ENCODE results near the gene RWDD4.

The RWDD4 gene

GRCh38 chr4:183636923-183637322, 22.1 kb downstream of the RWDD4 start:
- no CpG with 5 or more reads among the region's 5 CpGs for WGBS (ENCODE audit: insufficient coverage)
- POLR2A ChIA-PET: no interaction called here
- CTCF ChIA-PET: interaction anchor here (1.4 kb wide), 1 partner anchor 15 kb away, joined by 3 read pairs; no protein-coding TSS in a partner anchor
- Histone ChIP-seq H3K27me3 (replicated peaks in 2 of 5; ENCODE audit: control insufficient read depth in 4 of 5, insufficient read depth in 5 of 5, low read length in 4 of 5) (no peaks in the 10 kb centered on the region), H3K4me1 (ENCODE audit: control extremely low read depth in 1 of 4, control insufficient read depth in 4 of 4, insufficient read depth in 4 of 4, low read length in 3 of 4) (no peaks in the 10 kb centered on the region), H3K27ac (ENCODE audit: insufficient read depth in 1 of 2, low read depth in 1 of 2, low read length in 2 of 2, poor library complexity in 1 of 2, severe bottlenecking in 2 of 2) (no peak overlapping the region), H3K9me3 (ENCODE audit: control extremely low read depth in 1 of 5, control insufficient read depth in 4 of 5, insufficient read depth in 2 of 5, low read depth in 1 of 5, low read length in 4 of 5) (no peaks in the 10 kb centered on the region), H3K4me3 (ENCODE audit: control insufficient read depth in 1 of 7, extremely low read depth in 1 of 7, insufficient read depth in 4 of 7, low read depth in 2 of 7, low read length in 6 of 7) (no peak overlapping the region), H3K36me3 (ENCODE audit: control insufficient read depth in 4 of 4, insufficient read depth in 4 of 4, low read length in 3 of 4) (peaks cover 0 to 5% (median 0%) of the 10 kb centered on the region in 4 experiments)
- DNase-seq: no peak

DNA sequence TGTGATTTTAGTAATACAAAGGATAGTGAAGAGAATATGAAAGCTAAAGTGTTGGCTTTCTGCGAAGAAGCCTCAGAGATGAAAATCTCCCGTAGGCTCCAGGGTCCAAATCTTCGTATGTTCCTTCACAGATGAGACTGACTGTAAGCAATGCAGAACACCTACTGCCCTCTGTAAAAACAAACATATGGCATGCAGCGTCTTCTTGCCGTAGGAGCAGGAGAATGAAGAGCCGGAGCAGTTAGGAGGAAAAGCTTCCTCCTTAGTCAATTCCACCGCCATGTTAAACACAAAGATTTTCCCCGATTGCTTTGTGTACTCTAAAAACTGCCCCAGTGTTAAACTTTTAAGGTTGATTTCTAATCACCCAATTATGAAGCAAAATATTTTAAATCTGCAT, 22.5 kb downstream of the RWDD4 start:
- Histone ChIP-seq H3K9me3 (ENCODE audit: control extremely low read depth in 1 of 5, control insufficient read depth in 4 of 5, insufficient read depth in 2 of 5, low read depth in 1 of 5, low read length in 4 of 5) (no peaks in the 10 kb centered on the region), H3K27me3 (replicated peaks in 2 of 5; ENCODE audit: control insufficient read depth in 4 of 5, insufficient read depth in 5 of 5, low read length in 4 of 5) (no peaks in the 10 kb centered on the region), H3K4me3 (ENCODE audit: control insufficient read depth in 1 of 7, extremely low read depth in 1 of 7, insufficient read depth in 4 of 7, low read depth in 2 of 7, low read length in 6 of 7) (no peak overlapping the region), H3K4me1 (ENCODE audit: control extremely low read depth in 1 of 4, control insufficient read depth in 4 of 4, insufficient read depth in 4 of 4, low read length in 3 of 4) (no peaks in the 10 kb centered on the region), H3K27ac (ENCODE audit: insufficient read depth in 1 of 2, low read depth in 1 of 2, low read length in 2 of 2, poor library complexity in 1 of 2, severe bottlenecking in 2 of 2) (no peak overlapping the region), H3K36me3 (ENCODE audit: control insufficient read depth in 4 of 4, insufficient read depth in 4 of 4, low read length in 3 of 4) (peaks cover 0 to 5% (median 0%) of the 10 kb centered on the region in 4 experiments)
- DNase-seq: no peak
- ChIA-PET CTCF (interaction anchor here (1.4 kb wide), 1 partner anchor 14 kb away, joined by 3 read pairs; no protein-coding TSS in a partner anchor), POLR2A (interaction anchor here (0.5 kb wide), 1 partner anchor 192 kb away, joined by 3 read pairs; the partner anchor contains the start of gene CDKN2AIP)
- 99% methylated on average over 8 of the region's 8 CpGs for WGBS (ENCODE audit: insufficient coverage)

- Histone ChIP-seq H3K27me3 (replicated peaks in 2 of 5; ENCODE audit: control insufficient read depth in 4 of 5, insufficient read depth in 5 of 5, low read length in 4 of 5) (no peaks in the 10 kb centered on the region), H3K9me3 (ENCODE audit: control extremely low read depth in 1 of 5, control insufficient read depth in 4 of 5, insufficient read depth in 2 of 5, low read depth in 1 of 5, low read length in 4 of 5) (no peaks in the 10 kb centered on the region), H3K27ac (ENCODE audit: insufficient read depth in 1 of 2, low read depth in 1 of 2, low read length in 2 of 2, poor library complexity in 1 of 2, severe bottlenecking in 2 of 2) (no peak overlapping the region), H3K36me3 (ENCODE audit: control insufficient read depth in 4 of 4, insufficient read depth in 4 of 4, low read length in 3 of 4) (peaks cover 0 to 5% (median 0%) of the 10 kb centered on the region in 4 experiments), H3K4me3 (ENCODE audit: control insufficient read depth in 1 of 7, extremely low read depth in 1 of 7, insufficient read depth in 4 of 7, low read depth in 2 of 7, low read length in 6 of 7) (no peak overlapping the region), H3K4me1 (ENCODE audit: control extremely low read depth in 1 of 4, control insufficient read depth in 4 of 4, insufficient read depth in 4 of 4, low read length in 3 of 4) (no peaks in the 10 kb centered on the region)
- POLR2A ChIA-PET: no interaction called here
- WGBS (ENCODE audit: insufficient coverage): 100% methylated on average over 1 of the region's 5 CpGs
- no peak for DNase-seq
- CTCF ChIA-PET: interaction anchor here (0.8 kb wide), 1 partner anchor 14 kb away, joined by 3 read pairs; no protein-coding TSS in a partner anchor
These were observed 23.2 kb downstream of the RWDD4 start for GRCh38 chr4:183635741-183636140.

DNA sequence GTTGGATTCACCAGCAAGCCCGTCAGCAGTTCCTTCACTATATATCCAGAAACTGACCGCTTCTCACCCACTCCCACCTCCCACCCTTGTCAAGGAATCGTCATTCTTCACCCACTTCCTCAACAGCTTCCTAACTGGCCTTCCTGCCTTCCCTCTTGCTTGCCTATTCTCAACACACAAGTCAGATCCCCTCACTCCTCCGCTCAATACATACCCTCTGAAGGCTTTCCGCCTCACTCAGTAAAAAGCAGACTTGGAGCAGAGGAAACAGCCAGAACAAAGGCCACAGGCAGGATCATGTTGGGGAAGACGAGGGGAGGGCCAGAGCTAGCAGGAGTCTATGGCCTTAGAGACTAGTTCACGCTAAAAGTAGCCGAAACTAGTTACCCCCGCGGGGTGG, 23.7 kb downstream of the RWDD4 start:
- H3K9me3 ChIP-seq (ENCODE audit: control extremely low read depth in 1 of 5, control insufficient read depth in 4 of 5, insufficient read depth in 2 of 5, low read depth in 1 of 5, low read length in 4 of 5): no peaks in the 10 kb centered on the region
- no peaks in the 10 kb centered on the region for H3K4me1 ChIP-seq (ENCODE audit: control extremely low read depth in 1 of 4, control insufficient read depth in 4 of 4, insufficient read depth in 4 of 4, low read length in 3 of 4)
- ChIA-PET POLR2A (no interaction called here), CTCF (interaction anchor here (0.8 kb wide), 1 partner anchor 15 kb away, joined by 3 read pairs; no protein-coding TSS in a partner anchor)
- no peak overlapping the region for H3K4me3 ChIP-seq (ENCODE audit: control insufficient read depth in 1 of 7, extremely low read depth in 1 of 7, insufficient read depth in 4 of 7, low read depth in 2 of 7, low read length in 6 of 7)
- 64% methylated on average over 6 of the region's 10 CpGs for WGBS (ENCODE audit: insufficient coverage)
- peaks cover 0 to 5% (median 0%) of the 10 kb centered on the region in 4 experiments for H3K36me3 ChIP-seq (ENCODE audit: control insufficient read depth in 4 of 4, insufficient read depth in 4 of 4, low read length in 3 of 4)
- no peaks in the 10 kb centered on the region for H3K27me3 ChIP-seq (replicated peaks in 2 of 5; ENCODE audit: control insufficient read depth in 4 of 5, insufficient read depth in 5 of 5, low read length in 4 of 5)
- no peak overlapping the region for H3K27ac ChIP-seq (ENCODE audit: insufficient read depth in 1 of 2, low read depth in 1 of 2, low read length in 2 of 2, poor library complexity in 1 of 2, severe bottlenecking in 2 of 2)
- no peak for DNase-seq

- Histone ChIP-seq H3K36me3 (ENCODE audit: control insufficient read depth in 4 of 4, insufficient read depth in 4 of 4, low read length in 3 of 4) (no peaks in the 10 kb centered on the region), H3K4me3 (ENCODE audit: control insufficient read depth in 1 of 7, extremely low read depth in 1 of 7, insufficient read depth in 4 of 7, low read depth in 2 of 7, low read length in 6 of 7) (no peak overlapping the region), H3K4me1 (ENCODE audit: control extremely low read depth in 1 of 4, control insufficient read depth in 4 of 4, insufficient read depth in 4 of 4, low read length in 3 of 4) (no peaks in the 10 kb centered on the region), H3K27me3 (replicated peaks in 2 of 5; ENCODE audit: control insufficient read depth in 4 of 5, insufficient read depth in 5 of 5, low read length in 4 of 5) (no peaks in the 10 kb centered on the region), H3K27ac (ENCODE audit: insufficient read depth in 1 of 2, low read depth in 1 of 2, low read length in 2 of 2, poor library complexity in 1 of 2, severe bottlenecking in 2 of 2) (no peak overlapping the region), H3K9me3 (ENCODE audit: control extremely low read depth in 1 of 5, control insufficient read depth in 4 of 5, insufficient read depth in 2 of 5, low read depth in 1 of 5, low read length in 4 of 5) (no peaks in the 10 kb centered on the region)
- POLR2A ChIA-PET: no interaction called here
- 95% methylated on average over 8 of the region's 11 CpGs for WGBS (ENCODE audit: insufficient coverage)
- CTCF ChIA-PET: interaction anchor here (0.6 kb wide), 1 partner anchor 1031 kb away, joined by 3 read pairs; no protein-coding TSS in a partner anchor
- no peak for DNase-seq
These were observed 25.2 kb downstream of the RWDD4 start for GRCh38 chr4:183633476-183634400.

DNA sequence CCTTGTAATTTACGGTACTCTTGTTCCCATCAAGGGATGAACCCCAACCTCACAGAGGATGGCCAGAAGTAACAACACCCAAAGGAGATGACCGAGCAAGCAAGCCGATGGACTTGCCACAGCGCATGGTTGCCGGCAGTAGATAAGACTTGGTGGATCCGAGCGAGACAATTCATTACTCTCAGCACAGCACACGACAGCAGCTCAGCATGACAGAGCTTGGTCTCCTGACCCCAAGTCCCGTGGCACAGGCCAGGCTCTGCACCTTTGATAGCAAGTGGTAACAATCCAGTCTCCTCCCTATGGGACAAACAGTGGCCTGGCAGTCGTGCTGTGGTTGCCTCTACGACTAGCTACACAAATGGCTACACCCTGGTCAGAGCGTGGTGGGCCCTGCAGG, 26.3 kb downstream of the RWDD4 start:
- Histone ChIP-seq H3K4me1 (ENCODE audit: control extremely low read depth in 1 of 4, control insufficient read depth in 4 of 4, insufficient read depth in 4 of 4, low read length in 3 of 4) (no peaks in the 10 kb centered on the region), H3K4me3 (ENCODE audit: control insufficient read depth in 1 of 7, extremely low read depth in 1 of 7, insufficient read depth in 4 of 7, low read depth in 2 of 7, low read length in 6 of 7) (no peak overlapping the region), H3K27me3 (replicated peaks in 2 of 5; ENCODE audit: control insufficient read depth in 4 of 5, insufficient read depth in 5 of 5, low read length in 4 of 5) (no peaks in the 10 kb centered on the region), H3K9me3 (ENCODE audit: control extremely low read depth in 1 of 5, control insufficient read depth in 4 of 5, insufficient read depth in 2 of 5, low read depth in 1 of 5, low read length in 4 of 5) (no peaks in the 10 kb centered on the region), H3K27ac (ENCODE audit: insufficient read depth in 1 of 2, low read depth in 1 of 2, low read length in 2 of 2, poor library complexity in 1 of 2, severe bottlenecking in 2 of 2) (no peak overlapping the region), H3K36me3 (ENCODE audit: control insufficient read depth in 4 of 4, insufficient read depth in 4 of 4, low read length in 3 of 4) (no peaks in the 10 kb centered on the region)
- POLR2A ChIA-PET: no interaction called here
- DNase-seq: no peak
- CTCF ChIA-PET: no interaction called here
- 98% methylated on average over 12 of the region's 12 CpGs for WGBS (ENCODE audit: insufficient coverage)

- H3K9me3 ChIP-seq (ENCODE audit: control extremely low read depth in 1 of 5, control insufficient read depth in 4 of 5, insufficient read depth in 2 of 5, low read depth in 1 of 5, low read length in 4 of 5): no peaks in the 10 kb centered on the region
- no peaks in the 10 kb centered on the region for H3K27me3 ChIP-seq (replicated peaks in 2 of 5; ENCODE audit: control insufficient read depth in 4 of 5, insufficient read depth in 5 of 5, low read length in 4 of 5)
- H3K4me3 ChIP-seq (ENCODE audit: control insufficient read depth in 1 of 7, extremely low read depth in 1 of 7, insufficient read depth in 4 of 7, low read depth in 2 of 7, low read length in 6 of 7): no peak overlapping the region
- H3K27ac ChIP-seq (ENCODE audit: insufficient read depth in 1 of 2, low read depth in 1 of 2, low read length in 2 of 2, poor library complexity in 1 of 2, severe bottlenecking in 2 of 2): no peak overlapping the region
- no peaks in the 10 kb centered on the region for H3K36me3 ChIP-seq (ENCODE audit: control insufficient read depth in 4 of 4, insufficient read depth in 4 of 4, low read length in 3 of 4)
- 100% methylated on average over 6 of the region's 11 CpGs for WGBS (ENCODE audit: insufficient coverage)
- ChIA-PET CTCF (no interaction called here), POLR2A (no interaction called here)
- H3K4me1 ChIP-seq (ENCODE audit: control extremely low read depth in 1 of 4, control insufficient read depth in 4 of 4, insufficient read depth in 4 of 4, low read length in 3 of 4): no peaks in the 10 kb centered on the region
- DNase-seq: no peak
These were observed 27.3 kb downstream of the RWDD4 start for GRCh38 chr4:183631577-183632198.
